ENCODE data around the gene SAT1.

Gene SAT1

DNA sequence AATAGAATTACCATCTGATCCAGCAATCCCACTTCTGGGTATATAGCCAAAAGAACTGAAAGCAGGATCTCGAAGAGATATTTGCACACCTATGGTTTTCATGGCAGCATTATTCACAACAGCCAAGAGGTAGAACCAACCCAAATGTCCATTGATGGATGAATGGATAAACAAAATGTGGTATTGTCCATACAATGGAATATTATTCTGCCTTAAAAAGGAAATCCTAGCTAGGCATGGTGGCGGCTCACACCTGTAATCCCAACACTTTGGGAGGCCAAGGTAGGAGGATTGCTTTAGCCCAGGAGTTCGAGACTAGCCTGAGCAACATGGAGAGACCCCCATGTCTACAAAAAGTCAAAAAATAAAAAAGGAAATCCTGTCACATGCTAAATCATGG, 27.3 kb downstream of the SAT1 start:
- no peak for DNase-seq (ENCODE audit: low spot score)

DNA sequence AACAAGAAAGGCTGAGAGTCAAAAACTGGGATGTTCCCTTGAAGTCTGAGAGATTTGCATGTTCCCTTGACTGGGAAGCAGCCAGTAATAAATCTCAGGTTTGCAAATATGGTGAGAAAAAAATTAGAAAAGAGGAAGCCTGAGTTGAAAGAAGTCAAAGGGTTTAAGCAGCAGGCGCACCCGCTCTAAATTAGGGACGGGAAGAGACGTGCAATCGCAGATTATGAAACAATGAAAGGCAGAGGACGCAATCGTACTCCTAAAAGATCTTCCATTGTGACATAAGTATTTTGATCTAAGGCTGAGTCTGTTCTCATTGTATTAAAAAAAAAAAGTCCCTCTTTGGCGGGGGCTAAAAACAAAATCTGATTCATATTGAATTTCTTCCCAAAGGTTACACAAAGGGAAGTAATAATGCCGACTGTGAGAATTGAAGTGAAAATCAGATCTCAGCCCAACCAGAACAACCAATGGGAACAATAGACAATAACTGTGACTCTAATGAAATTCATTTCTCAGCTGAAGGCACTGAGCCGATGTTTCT, 28.2 kb downstream of the SAT1 start:
- DNase-seq (ENCODE audit: low spot score), result no peak

- no peak for DNase-seq (ENCODE audit: low spot score)
These were observed 28.7 kb downstream of the SAT1 start for GRCh38 chrX:23811656-23812055.

- no peak for DNase-seq (ENCODE audit: low spot score)
These were observed 30.8 kb downstream of the SAT1 start for GRCh38 chrX:23813808-23814207.

DNA sequence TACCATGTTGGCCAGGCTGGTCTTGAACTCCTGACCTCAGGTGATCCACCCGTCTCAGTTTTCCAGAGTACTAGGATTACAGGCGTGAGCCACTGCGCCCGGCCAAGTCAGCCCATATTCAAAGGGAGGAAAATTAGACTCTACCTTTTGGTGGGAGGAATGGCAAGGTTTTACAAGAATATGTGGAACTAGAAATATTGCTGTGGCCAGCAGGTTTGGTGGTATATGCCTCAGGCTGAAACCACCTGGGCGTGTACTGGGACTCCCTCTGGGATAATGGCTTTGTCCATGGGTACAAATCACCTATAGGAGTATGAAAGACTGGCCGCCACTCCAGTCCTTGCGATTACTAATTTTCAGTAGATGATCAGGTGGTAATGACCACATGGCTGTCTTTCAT, 32.4 kb downstream of the SAT1 start:
- no peak for DNase-seq (ENCODE audit: low spot score)

DNA sequence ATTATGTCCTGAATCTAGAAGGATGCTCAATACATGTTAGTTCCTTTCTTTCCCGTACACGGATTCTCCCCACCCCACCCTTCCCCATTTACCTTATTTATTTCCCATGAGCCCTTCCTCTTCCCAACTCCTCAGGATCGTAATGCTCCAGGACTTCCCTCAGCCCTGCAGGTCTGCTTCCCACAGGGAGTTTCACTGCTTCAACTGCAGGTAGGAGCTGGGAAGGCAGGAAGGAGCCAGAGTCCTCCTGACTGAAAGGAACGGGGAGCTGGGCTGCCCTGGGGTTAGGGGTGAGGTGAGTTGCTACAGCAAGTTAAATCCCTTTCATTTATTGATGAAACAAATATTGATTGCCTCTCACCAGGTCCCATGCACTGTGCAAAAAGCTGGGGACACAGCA, 33.2 kb downstream of the SAT1 start:
- no peak for DNase-seq (ENCODE audit: low spot score)

GRCh38 chrX:23817979-23818336, 35.0 kb downstream of the SAT1 start:
- DNase-seq (ENCODE audit: low spot score), result no peak

GRCh38 chrX:23819385-23820234, 36.6 kb downstream of the SAT1 start:
- no peak for DNase-seq (ENCODE audit: low spot score)

- no peak for DNase-seq (ENCODE audit: low spot score)
These were observed 37.3 kb downstream of the SAT1 start for GRCh38 chrX:23820235-23820782.

- no peak for DNase-seq (ENCODE audit: low spot score)
These were observed 38.9 kb downstream of the SAT1 start for GRCh38 chrX:23821847-23822246.

DNA sequence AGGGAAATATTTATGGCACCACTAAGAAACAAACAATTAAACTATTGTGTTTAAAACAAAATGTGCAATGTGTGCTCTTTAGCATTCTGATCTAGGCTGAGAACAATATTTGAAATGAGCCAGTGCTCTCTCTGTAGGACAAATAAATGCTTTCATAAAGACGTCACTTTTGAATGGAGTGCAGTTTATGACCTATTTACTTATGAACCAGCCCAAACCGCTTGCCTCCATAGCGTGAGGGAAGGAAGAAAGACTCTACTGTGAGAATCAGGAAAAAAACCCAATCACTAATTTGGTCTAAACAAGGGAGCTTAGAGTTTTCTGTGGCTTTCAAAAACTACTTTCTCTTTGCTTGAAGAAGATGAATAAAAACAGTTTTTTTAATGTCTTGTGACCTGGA, 39.4 kb downstream of the SAT1 start:
- DNase-seq (ENCODE audit: low spot score), result no peak

- DNase-seq (ENCODE audit: low spot score), result no peak
These were observed 39.9 kb downstream of the SAT1 start for GRCh38 chrX:23822841-23823240.

GRCh38 chrX:23825675-23826074, 42.7 kb downstream of the SAT1 start:
- DNase-seq (ENCODE audit: low spot score), result no peak

GRCh38 chrX:23826216-23826615, 43.2 kb downstream of the SAT1 start:
- DNase-seq (ENCODE audit: low spot score), result no peak

DNA sequence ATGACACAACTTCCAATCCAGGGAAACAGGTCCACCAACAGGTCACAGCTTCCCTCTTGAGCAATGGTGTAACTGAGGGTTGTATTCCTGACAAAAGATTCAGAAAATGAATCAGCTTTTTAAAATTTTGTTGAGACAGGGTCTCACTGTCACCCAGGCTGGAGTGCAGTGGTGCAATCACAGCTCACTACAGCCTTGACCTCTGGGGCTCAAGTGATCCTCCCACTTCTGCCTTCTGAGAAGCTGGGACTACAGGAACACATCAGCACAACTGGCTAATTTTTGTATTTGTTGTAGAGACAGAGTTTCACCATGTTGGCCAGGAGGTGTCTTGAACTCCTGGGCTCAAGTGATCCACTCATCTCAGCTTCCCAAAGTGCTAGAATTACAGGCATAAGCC, 43.7 kb downstream of the SAT1 start:
- DNase-seq (ENCODE audit: low spot score), result no peak

GRCh38 chrX:23828881-23829280, 45.9 kb downstream of the SAT1 start:
- DNase-seq (ENCODE audit: low spot score), result no peak

GRCh38 chrX:23832721-23833120, 49.7 kb downstream of the SAT1 start:
- DNase-seq (ENCODE audit: low spot score), result no peak

Data from ecto neural progenitor cell (in vitro differentiated cells).